PC-3 (cell line): Measurements from ENCODE around the gene PLPPR3. TPM values are rescaled to one million over a fixed set of nuclear protein-coding genes. Genes with fewer than 3 reads are reported as not detected.

Experiments
- ATAC-seq: fragments of 200-7000 bp; cut with Tn5 transposase; 2 replicates; pipeline ENCODE4 v1.9.1; 2020; ENCODE audit warnings: mild to moderate bottlenecking, moderate library complexity
- Bru-seq: library from RNA; stranded (reverse); fragments of 400-500 nt; gene quantifications from one replicate; lab custom pipeline; 2021; lab: Mats Ljungman, UMichigan
- BruChase-seq, 2 experiments: library from RNA; stranded (reverse); fragments of 400-500 nt; gene quantifications; one replicate each; lab custom pipeline; 2021; lab: Mats Ljungman, UMichigan
- BruUV-seq: library from RNA; stranded (reverse); fragments of 400-500 nt; replicated peaks from 2 replicates; lab custom pipeline; 2021; lab: Mats Ljungman, UMichigan
- CTCF ChIA-PET: fragments of 300-600 bp; sonication (Branson Sonifier 250); formaldehyde crosslinking; loops from one replicate; lab custom pipeline; 2022; ENCODE audit warnings: antibody characterized with exemption; lab: Charles Lee
- POLR2A ChIA-PET: fragments of 300-600 bp; sonication (Branson Sonifier 250); formaldehyde crosslinking; loops from one replicate; lab custom pipeline; 2022; ENCODE audit warnings: antibody characterized with exemption; ENCODE audit not compliant: unreplicated experiment; lab: Charles Lee
- DNase-seq: peaks from one replicate; pipeline ENCODE4 v3.0.0-alpha.2; 2015
- H2AFZ ChIP-seq: fragments of 300-600 bp; sonication (generic); 2 replicates; pipeline ENCODE4 v1.6.0; 2016; ENCODE audit warnings: antibody characterized with exemption, low read length
- H3F3A ChIP-seq: fragments of 300-600 bp; sonication (generic); one replicate; pipeline ENCODE4 v1.6.0; 2017; ENCODE audit warnings: antibody characterized with exemption, low read length, control low read depth, mild to moderate bottlenecking; ENCODE audit not compliant: unreplicated experiment
- H3K27ac ChIP-seq: fragments of 300-600 bp; sonication (generic); 2 replicates; pipeline ENCODE4 v1.5.1; 2016; ENCODE audit warnings: mild to moderate bottlenecking, low read length
- H3K27me3 ChIP-seq: fragments of 300-600 bp; sonication (generic); 2 replicates; pipeline ENCODE4 v1.6.1; 2016; ENCODE audit warnings: low read length, mixed read lengths
- H3K36me3 ChIP-seq: fragments of 300-600 bp; sonication (generic); 2 replicates; pipeline ENCODE4 v1.6.1; 2016; ENCODE audit warnings: low read depth, mixed run types, low read length, mixed read lengths
- H3K4me1 ChIP-seq: fragments of 300-600 bp; sonication (generic); 2 replicates; pipeline ENCODE4 v1.5.1; 2016; ENCODE audit warnings: low read length; ENCODE audit not compliant: insufficient read depth
- H3K4me2 ChIP-seq: fragments of 300-600 bp; sonication (generic); 2 replicates; pipeline ENCODE4 v1.6.0; 2016; ENCODE audit warnings: low read length
- H3K4me3 ChIP-seq: fragments of 300-600 bp; sonication (generic); 2 replicates; pipeline ENCODE4 v1.5.1; 2016; ENCODE audit warnings: mild to moderate bottlenecking, low read length, mixed read lengths
- H3K79me2 ChIP-seq: fragments of 300-600 bp; sonication (generic); 2 replicates; pipeline ENCODE4 v1.6.1; 2017; ENCODE audit warnings: low read length, mixed read lengths
- H3K9ac ChIP-seq: fragments of 300-600 bp; sonication (generic); 2 replicates; pipeline ENCODE4 v1.6.0; 2016; ENCODE audit warnings: mild to moderate bottlenecking, low read length
- H3K9me2 ChIP-seq: fragments of 300-600 bp; sonication (generic); replicated peaks from 2 replicates; pipeline ENCODE4 v1.6.1; 2016; ENCODE audit warnings: mixed run types, low read length, mixed read lengths
- H3K9me3 ChIP-seq: fragments of 300-600 bp; sonication (generic); 2 replicates; pipeline ENCODE4 v1.6.1; 2016; ENCODE audit warnings: low read length, mixed read lengths
- H4K20me1 ChIP-seq: fragments of 300-600 bp; sonication (generic); 2 replicates; pipeline ENCODE4 v1.6.1; 2016; ENCODE audit warnings: low read length, mixed read lengths
- EZH2 ChIP-seq: fragments of 300-600 bp; sonication (generic); IDR thresholded peaks from one replicate; pipeline ENCODE4 v1.6.1; 2017; ENCODE audit warnings: antibody characterized with exemption, mild to moderate bottlenecking, low read length; ENCODE audit not compliant: unreplicated experiment
- EZH2phosphoT487 ChIP-seq: fragments of 300-600 bp; sonication (generic); IDR thresholded peaks from 2 replicates; pipeline ENCODE4 v1.6.1; 2018; ENCODE audit warnings: mild to moderate bottlenecking, antibody characterized with exemption, low read length, borderline replicate concordance
- intact Hi-C: fragments of 100-400 bp; cut with micrococcal nuclease; formaldehyde crosslinking; loops from 2 replicates; pipeline ENCODE4 v1.9.0; 2023
- long read RNA-seq: library from polyadenylated mRNA; unstranded; transcript quantifications from one replicate; pipeline ENCODE4 v2.0.0, GENCODE V29; 2021; ENCODE audit not compliant: unreplicated experiment
- total RNA-seq: library from RNA; depleted of rRNA; stranded (reverse); fragments of >200 nt; gene quantifications from 2 replicates; pipeline ENCODE4 v1.2.3, GENCODE V29; 2014; rRNA removed
- TF ChIP-seq, protein P1 (sequence below): fragments of 300-600 bp; sonication (generic); conservative IDR thresholded peaks from 2 replicates; pipeline ENCODE4 v1.5.1; 2017; ENCODE audit warnings: antibody characterized with exemption, low read depth, mild to moderate bottlenecking, low read length

PLPPR3 gene
- total RNA-seq (not detected in 2 replicates), Bru-seq, nascent RNA (not detected), BruChase-seq, experiment 1, labeled RNA remaining after a 6-hour chase (not detected), BruChase-seq, experiment 2, labeled RNA remaining after a 2-hour chase (not detected)
- long read RNA-seq: 0 reads

- Histone ChIP-seq H3K27me3 (no peaks in the 10 kb centered on the region), H3K27ac (no peak within 1 kb of the TSS), H4K20me1 (no peaks in the 10 kb centered on the region), H3K36me3 (no peaks in the 10 kb centered on the region), H3K4me2 (no peak within 1 kb of the TSS), H3K4me3 (no peak within 1 kb of the TSS), H3K79me2 (no peaks in the 10 kb centered on the region), H3K9me3 (no peaks in the 10 kb centered on the region), H3F3A (no peaks in the 10 kb centered on the region), H3K9me2 (no peaks in the 10 kb centered on the region), H2AFZ (no peak within 1 kb of the TSS), H3K4me1 (no peaks in the 10 kb centered on the region), H3K9ac (no peak within 1 kb of the TSS)
- DNase-seq (no peak), ATAC-seq (no peak)
- BruUV-seq: no TSS peak
- ChIA-PET CTCF (no interaction called here), POLR2A (no interaction called here)
- intact Hi-C loops: no loop called here
- no peak for TF ChIP-seq EZH2phosphoT487
These were observed at the start of gene PLPPR3 for GRCh38 chr19:821825-822503. TSS of gene PLPPR3 (minus strand) at chr19:821955. CDS start at chr19:821559, 396 bp downstream.

DNA sequence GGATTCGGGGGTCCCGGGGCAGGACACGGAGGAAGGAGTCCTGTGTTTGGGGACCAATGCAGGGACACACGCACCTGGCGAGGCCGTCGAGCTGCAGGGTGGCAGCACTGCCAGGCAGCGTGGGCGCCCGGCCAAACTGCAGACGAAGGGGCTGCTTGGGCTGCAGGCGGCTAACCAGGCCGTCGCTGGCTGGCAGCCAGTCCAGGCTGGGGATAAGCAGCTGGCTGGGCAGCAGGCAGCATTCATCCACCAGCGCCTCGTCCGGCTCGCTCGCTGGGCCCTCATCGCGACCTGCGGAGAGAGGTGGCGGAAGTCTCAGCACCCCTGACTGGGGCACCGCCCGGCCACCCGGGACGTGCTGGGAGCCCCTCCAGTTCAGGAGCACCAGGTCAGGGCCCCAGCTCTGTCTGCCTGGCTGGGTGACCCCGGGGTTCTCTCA lies 49.2 kb upstream of the PLPPR3 start:
- POLR2A ChIA-PET: no interaction called here
- Histone ChIP-seq H3K79me2 (no peaks in the 10 kb centered on the region), H3K9me2 (no peaks in the 10 kb centered on the region), H3K9ac (no peak overlapping the region), H3K4me2 (no peak overlapping the region), H4K20me1 (no peaks in the 10 kb centered on the region), H3K4me3 (no peak overlapping the region), H3K4me1 (peaks cover 12% of the 10 kb centered on the region), H3F3A (no peaks in the 10 kb centered on the region), H3K27ac (no peak overlapping the region), H3K9me3 (no peaks in the 10 kb centered on the region), H3K36me3 (no peaks in the 10 kb centered on the region; the same call in 1 of the 2 replicates), H3K27me3 (no peaks in the 10 kb centered on the region), H2AFZ (no peak overlapping the region)
- ATAC-seq: no peak
- no peak for DNase-seq
- intact Hi-C loops: no loop called here
- CTCF ChIA-PET: no interaction called here
- TF ChIP-seq EZH2phosphoT487: no peak
- TF ChIP-seq EZH2: no peak
- TF ChIP-seq, protein P1, sequence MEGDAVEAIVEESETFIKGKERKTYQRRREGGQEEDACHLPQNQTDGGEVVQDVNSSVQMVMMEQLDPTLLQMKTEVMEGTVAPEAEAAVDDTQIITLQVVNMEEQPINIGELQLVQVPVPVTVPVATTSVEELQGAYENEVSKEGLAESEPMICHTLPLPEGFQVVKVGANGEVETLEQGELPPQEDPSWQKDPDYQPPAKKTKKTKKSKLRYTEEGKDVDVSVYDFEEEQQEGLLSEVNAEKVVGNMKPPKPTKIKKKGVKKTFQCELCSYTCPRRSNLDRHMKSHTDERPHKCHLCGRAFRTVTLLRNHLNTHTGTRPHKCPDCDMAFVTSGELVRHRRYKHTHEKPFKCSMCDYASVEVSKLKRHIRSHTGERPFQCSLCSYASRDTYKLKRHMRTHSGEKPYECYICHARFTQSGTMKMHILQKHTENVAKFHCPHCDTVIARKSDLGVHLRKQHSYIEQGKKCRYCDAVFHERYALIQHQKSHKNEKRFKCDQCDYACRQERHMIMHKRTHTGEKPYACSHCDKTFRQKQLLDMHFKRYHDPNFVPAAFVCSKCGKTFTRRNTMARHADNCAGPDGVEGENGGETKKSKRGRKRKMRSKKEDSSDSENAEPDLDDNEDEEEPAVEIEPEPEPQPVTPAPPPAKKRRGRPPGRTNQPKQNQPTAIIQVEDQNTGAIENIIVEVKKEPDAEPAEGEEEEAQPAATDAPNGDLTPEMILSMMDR: no peak
- BruUV-seq: no TSS peak

DNA sequence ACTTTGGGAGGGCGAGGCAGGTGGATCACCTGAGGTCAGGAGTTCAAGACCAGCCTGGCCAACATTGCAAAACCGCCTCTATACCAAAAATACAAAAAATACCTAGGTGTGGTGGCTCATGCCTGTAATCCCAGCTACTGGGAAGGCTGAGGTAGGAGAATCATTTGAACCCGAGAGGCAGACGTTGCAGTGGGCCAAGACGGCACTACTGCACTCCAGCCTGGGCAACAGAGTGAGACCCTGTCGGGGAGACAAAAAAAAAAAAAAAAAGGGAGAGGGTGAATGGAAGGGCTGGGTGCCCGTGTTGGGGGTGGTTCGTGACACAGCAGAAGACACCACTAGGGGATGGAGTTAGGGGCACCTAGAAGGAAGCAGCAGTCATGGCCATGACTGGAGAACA lies 48.6 kb upstream of the PLPPR3 start:
- no peaks in the 10 kb centered on the region for H4K20me1 ChIP-seq
- TF ChIP-seq, protein P1: no peak
- TF ChIP-seq EZH2 (no peak), EZH2phosphoT487 (no peak)
- H3K4me2 ChIP-seq: no peak overlapping the region
- H3K27me3 ChIP-seq: no peaks in the 10 kb centered on the region
- intact Hi-C loops: no loop called here
- no peaks in the 10 kb centered on the region for H3K9me3 ChIP-seq
- H3K4me3 ChIP-seq: no peak overlapping the region
- no peak overlapping the region for H2AFZ ChIP-seq
- H3K9me2 ChIP-seq: no peaks in the 10 kb centered on the region
- peaks cover 12% of the 10 kb centered on the region for H3K4me1 ChIP-seq
- no peaks in the 10 kb centered on the region for H3F3A ChIP-seq
- H3K79me2 ChIP-seq: no peaks in the 10 kb centered on the region
- BruUV-seq: no TSS peak
- no peak overlapping the region for H3K27ac ChIP-seq
- H3K9ac ChIP-seq: no peak overlapping the region
- POLR2A ChIA-PET: no interaction called here
- H3K36me3 ChIP-seq: no peaks in the 10 kb centered on the region
- no peak for ATAC-seq
- CTCF ChIA-PET: no interaction called here
- no peak for DNase-seq
